Testis (tissue), 2 donors: ENCODE results near the gene MPRIP.

Experiments used
- CTCF ChIP-seq, 3 experiments: fragments of 450-650 bp in 2 of 3; fragments of 200-600 bp in 1 of 3; sonication (generic) in 1 of 3; IDR thresholded peaks; one replicate each; pipeline ENCODE4 v1.5.1; 2016 to 2019; ENCODE audit warnings: antibody characterized with exemption in 3 of 3, mild to moderate bottlenecking in 2 of 3, moderate library complexity in 1 of 3
- POLR2A ChIP-seq: fragments of 450-650 bp; IDR thresholded peaks from one replicate; pipeline ENCODE4 v1.6.1; 2017; ENCODE audit warnings: antibody characterized with exemption, mild to moderate bottlenecking, moderate library complexity

- no peak for TF ChIP-seq CTCF (IDR thresholded peaks at IDR 0.05)
- TF ChIP-seq POLR2A: no peak
Measured at GRCh38 chr17:17167986-17168385, 125.7 kb downstream of the MPRIP start.
